GM19193 (cell line): ENCODE results near the gene METTL18.

Experiments
- POLR2A ChIP-seq: IDR thresholded peaks from 4 replicates; pipeline ENCODE4 v1.6.1; 2011; ENCODE audit not compliant: insufficient read depth, insufficient read length; ENCODE audit errors: extremely low read depth

METTL18 gene

DNA sequence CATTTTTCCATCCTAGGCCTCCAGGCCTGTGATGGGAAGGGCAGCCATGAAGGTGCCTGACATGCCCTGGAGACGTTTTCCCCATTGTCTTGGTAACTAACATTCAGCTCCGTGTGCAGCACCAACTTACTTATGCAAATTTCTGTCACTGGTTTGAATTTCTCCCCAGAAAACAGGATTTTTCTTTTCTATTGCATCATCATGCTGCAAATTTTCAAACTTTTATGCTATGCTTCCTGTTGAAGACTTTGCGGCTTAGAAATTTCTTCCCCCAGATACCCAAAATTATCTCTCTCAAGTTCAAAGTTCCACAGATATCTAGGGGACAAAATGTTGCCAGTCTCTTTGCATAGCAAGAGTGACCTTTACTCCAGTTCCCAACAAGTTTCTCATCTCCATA is 35.7 kb downstream of the METTL18 start:
- TF ChIP-seq POLR2A = no peak

DNA sequence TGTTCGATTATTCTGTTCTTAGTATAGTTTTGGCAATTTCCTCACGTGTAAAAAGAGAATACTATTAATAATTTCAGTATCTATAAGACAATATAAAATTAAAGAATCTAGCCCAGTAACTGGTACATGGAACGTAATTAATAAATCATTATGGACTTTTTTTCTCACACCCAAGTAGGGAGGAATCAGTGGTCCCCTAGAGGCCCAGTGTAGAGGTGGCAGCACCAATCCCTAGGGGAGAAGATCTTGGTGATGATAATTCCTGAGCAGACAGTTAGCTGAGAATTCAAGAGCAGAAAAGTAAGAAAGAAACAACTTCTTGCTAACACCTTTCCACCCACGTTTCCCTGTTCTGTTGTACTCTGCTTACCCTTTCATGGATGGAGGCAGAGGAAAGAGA is 41.2 kb downstream of the METTL18 start:
- no peak for TF ChIP-seq POLR2A

DNA sequence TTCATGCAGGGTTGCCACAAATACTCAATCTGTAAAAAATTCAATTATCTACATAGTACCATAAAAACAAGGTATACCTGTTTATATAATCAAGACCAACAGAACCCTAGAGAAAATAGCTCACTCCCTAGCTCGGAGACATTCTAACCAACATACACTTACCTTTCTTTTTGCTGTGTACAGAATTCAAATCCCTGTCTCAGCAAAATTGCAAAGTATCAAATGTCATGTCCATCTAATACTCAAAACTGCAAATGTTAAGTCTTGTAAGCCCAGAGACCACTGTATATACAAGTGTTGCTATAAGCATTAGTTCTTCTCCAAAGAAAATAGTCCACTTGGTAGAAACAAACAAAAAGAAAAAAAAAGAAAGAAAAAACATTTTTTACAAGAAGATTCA is 44.7 kb downstream of the METTL18 start:
- no peak for TF ChIP-seq POLR2A

DNA sequence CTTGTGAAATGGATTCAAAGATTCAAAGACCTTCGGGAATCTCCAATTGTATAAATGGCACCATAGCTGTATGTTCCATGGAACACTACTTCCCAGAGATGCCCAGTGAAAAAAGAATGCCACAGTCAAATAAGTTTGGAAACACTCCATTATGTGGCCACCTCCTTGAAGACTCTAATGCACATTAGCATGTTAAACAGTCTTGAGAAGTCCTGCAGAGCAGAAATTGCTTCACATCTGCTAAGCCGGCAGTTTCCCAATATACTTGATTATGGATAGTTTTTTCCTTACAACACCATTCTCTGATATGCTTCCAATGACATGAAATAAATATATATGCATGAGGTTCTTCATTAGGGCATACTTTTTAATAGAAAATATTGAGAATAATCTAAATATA is 48.2 kb downstream of the METTL18 start:
- TF ChIP-seq POLR2A = no peak

DNA sequence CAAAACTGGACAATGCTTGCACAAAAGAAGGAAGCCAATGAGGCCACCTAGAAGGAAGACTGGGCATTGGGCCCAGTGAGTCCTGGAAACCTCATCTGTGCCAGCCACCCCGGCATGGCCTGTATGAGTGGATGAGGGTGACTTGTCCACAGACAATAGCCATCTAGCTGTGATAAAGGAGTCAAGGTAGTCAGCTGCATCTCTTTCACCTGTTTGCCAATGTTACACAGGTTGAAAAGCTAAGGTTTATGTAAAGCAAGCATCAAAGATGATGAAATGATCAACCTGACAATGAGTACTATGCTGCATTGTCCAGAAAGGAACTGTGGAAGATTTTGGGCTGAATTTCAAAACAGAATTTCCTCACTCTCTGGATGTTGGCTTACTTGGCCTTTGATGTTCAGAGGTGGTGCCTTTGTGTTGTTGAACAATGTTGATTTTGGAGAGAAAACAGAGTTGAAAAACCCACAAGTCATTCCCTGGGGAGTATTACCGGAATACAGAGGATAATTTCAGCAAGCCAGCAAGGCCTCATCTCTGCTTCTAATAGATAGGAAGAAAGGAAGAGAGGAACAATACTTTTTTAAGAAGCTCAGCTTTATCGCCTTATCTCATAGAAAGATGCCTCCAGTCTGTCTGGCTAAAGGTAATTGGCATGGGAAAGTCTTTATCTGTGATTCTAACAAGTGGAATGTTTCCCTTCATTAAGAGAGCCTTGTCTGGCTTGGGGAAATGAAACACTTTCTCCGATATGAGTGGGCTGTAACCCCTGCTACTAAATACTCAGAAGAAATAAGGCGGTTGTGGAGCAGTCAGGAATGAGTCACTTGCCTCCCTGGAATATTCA is 49.5 kb downstream of the METTL18 start:
- no peak for TF ChIP-seq POLR2A
